GM20000 (cell line): ENCODE data around the gene TNIK.
"Not testable (repeated sequence)": the region's sequence is repeated elsewhere in the genome, so short reads cannot be mapped to it uniquely, and the experiment has no call there.

Experiments
- DNase-seq: peaks from one replicate; pipeline ENCODE4 v3.0.0; 2012; ENCODE audit warnings: low spot score
- TF ChIP-seq, protein P1 (sequence below): IDR thresholded peaks from 2 replicates; pipeline ENCODE4 v1.5.1; 2012; ENCODE audit warnings: mild to moderate bottlenecking, control low read depth; ENCODE audit errors: extremely low read depth, missing control alignments

The TNIK gene

GRCh38 chr3:171372694-171373093, 87.5 kb downstream of the TNIK start:
- DNase-seq: no peak
- TF ChIP-seq, protein P1, sequence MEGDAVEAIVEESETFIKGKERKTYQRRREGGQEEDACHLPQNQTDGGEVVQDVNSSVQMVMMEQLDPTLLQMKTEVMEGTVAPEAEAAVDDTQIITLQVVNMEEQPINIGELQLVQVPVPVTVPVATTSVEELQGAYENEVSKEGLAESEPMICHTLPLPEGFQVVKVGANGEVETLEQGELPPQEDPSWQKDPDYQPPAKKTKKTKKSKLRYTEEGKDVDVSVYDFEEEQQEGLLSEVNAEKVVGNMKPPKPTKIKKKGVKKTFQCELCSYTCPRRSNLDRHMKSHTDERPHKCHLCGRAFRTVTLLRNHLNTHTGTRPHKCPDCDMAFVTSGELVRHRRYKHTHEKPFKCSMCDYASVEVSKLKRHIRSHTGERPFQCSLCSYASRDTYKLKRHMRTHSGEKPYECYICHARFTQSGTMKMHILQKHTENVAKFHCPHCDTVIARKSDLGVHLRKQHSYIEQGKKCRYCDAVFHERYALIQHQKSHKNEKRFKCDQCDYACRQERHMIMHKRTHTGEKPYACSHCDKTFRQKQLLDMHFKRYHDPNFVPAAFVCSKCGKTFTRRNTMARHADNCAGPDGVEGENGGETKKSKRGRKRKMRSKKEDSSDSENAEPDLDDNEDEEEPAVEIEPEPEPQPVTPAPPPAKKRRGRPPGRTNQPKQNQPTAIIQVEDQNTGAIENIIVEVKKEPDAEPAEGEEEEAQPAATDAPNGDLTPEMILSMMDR: no peak

DNA sequence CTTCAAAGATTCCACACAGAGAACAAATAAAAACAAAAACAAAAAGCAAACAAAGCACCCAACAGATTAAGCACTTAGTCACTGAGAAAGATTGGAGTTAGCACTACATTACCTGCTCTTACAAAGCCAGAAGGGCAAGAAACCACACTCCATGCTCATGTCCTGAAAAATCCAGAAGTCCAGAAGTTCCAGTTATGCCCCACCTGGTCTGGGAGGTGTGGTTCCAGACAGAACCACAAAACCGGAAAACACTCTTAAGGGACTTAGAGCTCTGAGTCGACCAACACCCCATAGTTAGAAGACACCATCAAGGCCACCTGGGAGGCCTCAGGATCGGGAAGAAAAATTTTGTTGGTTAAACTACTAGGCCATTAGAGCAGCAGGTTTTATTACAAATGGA, 88.9 kb downstream of the TNIK start:
- no peak for DNase-seq
- TF ChIP-seq, protein P1: no peak

- DNase-seq: no peak
These were observed 91.0 kb downstream of the TNIK start for GRCh38 chr3:171369156-171369555.

DNA sequence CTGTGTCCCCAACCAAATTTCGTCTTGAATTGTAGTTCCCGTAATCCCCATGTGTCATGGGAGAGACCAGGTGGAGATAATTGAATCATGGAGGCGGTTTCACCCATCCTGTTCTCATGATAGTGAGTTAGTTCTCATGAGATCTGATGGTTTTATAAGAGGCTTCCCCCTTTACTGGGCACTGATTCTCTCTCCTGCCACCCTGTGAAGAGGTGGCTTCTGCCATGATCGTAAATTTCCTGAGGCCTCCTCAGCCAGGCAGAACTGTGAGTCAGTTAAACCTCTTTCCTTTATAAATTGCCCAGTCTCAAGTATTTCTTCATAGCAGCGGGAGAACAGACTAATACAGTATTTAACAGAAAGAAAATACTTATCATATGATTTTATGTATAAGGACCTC, 93.5 kb downstream of the TNIK start:
- not testable (repeated sequence) for DNase-seq

More at GRCh38 chr3:171369156-171369555, 91.0 kb downstream of the TNIK start:
- TF ChIP-seq, protein P1: no peak

DNA sequence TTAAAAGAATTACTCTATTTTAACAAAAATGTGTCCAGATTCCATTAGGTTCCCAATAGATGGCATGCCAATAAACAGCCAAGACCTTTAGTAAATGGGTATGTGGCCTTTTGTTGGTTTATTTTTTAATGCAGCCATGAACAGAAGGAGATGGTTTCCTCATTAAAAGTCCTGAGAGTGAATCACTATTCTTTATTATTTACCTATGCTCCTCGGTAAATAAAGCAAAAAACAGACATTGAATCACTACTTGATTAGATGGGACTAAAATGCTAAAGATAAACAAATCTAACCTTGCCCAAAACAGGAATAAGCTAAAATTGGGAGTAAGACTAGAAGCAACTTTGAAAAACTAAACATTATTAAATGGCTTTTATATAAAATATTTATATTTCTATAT, 94.2 kb downstream of the TNIK start:
- TF ChIP-seq, protein P1: no peak
- DNase-seq: no peak

- TF ChIP-seq, protein P1: no peak
- DNase-seq: no peak
These were observed 94.7 kb downstream of the TNIK start for GRCh38 chr3:171365489-171365888.

GRCh38 chr3:171364500-171364899, 95.7 kb downstream of the TNIK start:
- DNase-seq: no peak
- TF ChIP-seq, protein P1: no peak

DNA sequence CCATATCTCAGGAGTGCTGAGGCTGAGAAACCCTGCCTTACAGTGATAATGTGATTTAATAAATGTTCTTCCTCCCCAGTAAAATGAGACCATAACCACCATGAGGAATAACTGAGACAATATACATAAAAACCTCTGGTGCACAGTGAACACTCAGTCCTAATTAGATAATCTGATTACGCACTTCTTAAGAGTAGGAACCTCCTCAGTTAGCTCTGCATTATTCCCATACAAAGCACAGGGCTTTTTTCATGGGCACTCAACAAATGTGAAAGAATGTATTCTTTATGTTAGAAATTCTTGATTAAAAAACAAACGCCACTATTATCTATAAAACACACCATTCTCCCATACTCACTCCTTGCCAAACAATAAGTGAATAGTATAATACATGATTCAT, 97.0 kb downstream of the TNIK start:
- no peak for DNase-seq
- TF ChIP-seq, protein P1: no peak
